ENCODE measurements around the gene ZNF821. TPM values are rescaled to one million over a fixed set of nuclear protein-coding genes. Genes with fewer than 3 reads are reported as not detected.

ZNF821 gene
- total and polyA plus RNA-seq, 2 of the 8 experiments (the other 6 are each of a cell fraction or from before 2014, with no cell fraction given), result 9.5 to 14.1 TPM

DNA sequence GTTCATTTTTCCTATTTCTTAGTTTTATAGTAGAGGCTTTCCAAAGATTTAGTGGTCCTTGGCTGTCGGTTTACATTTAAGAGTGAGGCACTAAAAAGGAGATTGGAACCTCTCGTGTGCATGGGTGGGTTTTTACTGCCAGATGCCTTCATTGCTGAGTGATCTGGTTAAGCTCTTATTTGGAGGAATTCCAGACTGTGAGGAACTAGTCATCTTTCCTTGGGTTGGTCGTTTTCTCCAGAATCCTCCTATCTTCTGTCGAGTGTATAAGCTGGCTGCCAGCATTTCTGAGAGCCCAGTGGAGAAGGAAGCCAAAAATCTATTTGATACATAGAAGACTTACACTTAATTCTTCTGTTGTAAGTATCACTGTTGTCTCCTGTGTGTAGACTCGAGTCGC lies 33.9 kb upstream of the ZNF821 start:
- H3K9ac ChIP-seq (replicated peaks in 1 of 4; ENCODE audit: extremely low read depth in 1 of 4, low read depth in 3 of 4, low read length in 3 of 4), result no peak overlapping the region

More for the DNA sequence above, 33.9 kb upstream of the ZNF821 start:
- Histone ChIP-seq H3K4me1 (replicated peaks in 1 of 4; ENCODE audit: control insufficient read depth in 3 of 4, insufficient read depth in 4 of 4, low read length in 3 of 4) (no peaks in the 10 kb centered on the region; a peak in 1 of 7 replicates), H2BK120ac (replicated peaks; ENCODE audit: low read depth, low read length) (no peak overlapping the region), H3K14ac (ENCODE audit: insufficient read length) (no peak overlapping the region), H2BK5ac (ENCODE audit: low read depth, low read length) (no peak overlapping the region), H4K91ac (replicated peaks; ENCODE audit: insufficient read length, low read length) (no peak overlapping the region), H4K20me1 (replicated peaks in 1 of 2; ENCODE audit: control insufficient read depth in 1 of 2, insufficient read depth in 2 of 2, low read length in 2 of 2) (peaks cover 9 to 10% of the 10 kb centered on the region in 2 experiments), H3K9me3 (ENCODE audit: insufficient read depth in 2 of 2, low read depth in 1 of 2, low read length in 1 of 2) (no peaks in the 10 kb centered on the region), H3K56ac (replicated peaks; ENCODE audit: insufficient read length, low read depth, low read length) (no peak overlapping the region), H3K27me3 (replicated peaks in 1 of 4; ENCODE audit: control insufficient read depth in 3 of 4, extremely low read depth in 1 of 4, insufficient read depth in 3 of 4, low read length in 3 of 4) (no peaks in the 10 kb centered on the region), H3K27ac (ENCODE audit: low read depth, low read length) (no peak overlapping the region), H3K23ac (ENCODE audit: insufficient read length) (no peak overlapping the region), H3K79me1 (ENCODE audit: low read depth, low read length) (peaks cover 4% of the 10 kb centered on the region), H3K36me3 (ENCODE audit: control insufficient read depth in 2 of 4, insufficient read depth in 4 of 4, low read length in 3 of 4) (peaks cover 35 to 80% (median 54%) of the 10 kb centered on the region in 4 experiments), H3K18ac (ENCODE audit: extremely low read depth, low read length) (no peak overlapping the region), H3K4me2 (ENCODE audit: insufficient read depth in 1 of 2, low read depth in 2 of 2, low read length in 2 of 2) (no peak overlapping the region), H2BK12ac (ENCODE audit: low read depth, low read length) (no peak overlapping the region), H2AK5ac (ENCODE audit: low read depth, low read length) (no peak overlapping the region), H2BK15ac (ENCODE audit: low read length) (no peak overlapping the region), H4K5ac (ENCODE audit: insufficient read length, low read depth, low read length) (no peak overlapping the region), H4K8ac (ENCODE audit: extremely low read depth, insufficient read depth, low read length) (no peak overlapping the region), H3K4ac (replicated peaks; ENCODE audit: insufficient read length, low read depth, low read length) (no peak overlapping the region), H3K23me2 (ENCODE audit: low read depth, low read length) (no peaks in the 10 kb centered on the region), H2BK20ac (ENCODE audit: low read length) (no peak overlapping the region), H3K79me2 (ENCODE audit: control insufficient read depth in 1 of 2, insufficient read depth in 2 of 2, low read length in 2 of 2) (peaks cover 20 to 88% of the 10 kb centered on the region in 2 experiments), H3K4me3 (ENCODE audit: extremely low read depth in 1 of 4, insufficient read depth in 2 of 4, low read depth in 3 of 4, low read length in 4 of 4) (no peak overlapping the region), H2AFZ (ENCODE audit: low read length) (no peak overlapping the region)
- no peak for TF ChIP-seq SUZ12 (IDR thresholded peaks at IDR 0.05; ENCODE audit: low read length)
- no peak for TF ChIP-seq TAF7 (optimal IDR thresholded peaks at IDR 0.05; ENCODE audit: borderline replicate concordance, low read depth, low read length)
- no peak for TF ChIP-seq RFX5 (IDR thresholded peaks at IDR 0.05; ENCODE audit: borderline replicate concordance, low read depth, low read length)
- no peak for TF ChIP-seq MAFK (IDR thresholded peaks at IDR 0.05; ENCODE audit: low read depth, low read length)
- no peak for TF ChIP-seq ZNF274 (IDR thresholded peaks at IDR 0.05; ENCODE audit: borderline replicate concordance, extremely low read depth, low read length)
- no peak for TF ChIP-seq POLR2AphosphoS5 (IDR thresholded peaks at IDR 0.05; ENCODE audit: low read depth, low read length)
- TF ChIP-seq SP1 (IDR thresholded peaks at IDR 0.05; ENCODE audit: low read depth, low read length), result no peak
- TF ChIP-seq SAP30 (IDR thresholded peaks at IDR 0.05; ENCODE audit: insufficient read depth, insufficient replicate concordance, low read length), result no peak
- TF ChIP-seq ASH2L (IDR thresholded peaks at IDR 0.05; ENCODE audit: low read length), result no peak
- no peak for TF ChIP-seq NRF1 (IDR thresholded peaks at IDR 0.05; ENCODE audit: low read depth, low read length)
- ChIA-PET CTCF (ENCODE audit: partially characterized antibody) (no interaction called here), POLR2A (ENCODE audit: partially characterized antibody) (interaction anchor here (0.7 kb wide), 1 partner anchor 16 kb away, joined by 3 read pairs; no protein-coding TSS in a partner anchor)
- DNase-seq (ENCODE audit: low read depth in 1 of 2, low spot score in 2 of 2) (no peak), FAIRE-seq (no peak)
- WGBS, 2 experiments (ENCODE audit: extremely low coverage in 1 of 2, insufficient coverage in 1 of 2, insufficient read length in 1 of 2, insufficient replicate concordance in 2 of 2, low coverage in 1 of 2, low lambda C conversion rate in 2 of 2, missing lambda C conversion rate in 1 of 2), result 93% methylated on average over 6 of the region's 6 CpGs; no CpG with 5 or more reads in 1 of the 2 experiments
